Activated CD8-positive, alpha-beta T cell treated with anti-CD3 and anti-CD28 coated beads for 36 hours (primary cell): ENCODE data around the gene NPC1. TPM values are rescaled to one million over a fixed set of nuclear protein-coding genes. Genes with fewer than 3 reads are reported as not detected.

ENCODE experiments used
- ATAC-seq: fragments of 200-7000 bp; cut with Tn5 transposase; one replicate; pipeline ENCODE4 v1.10.0; 2021; ENCODE audit warnings: mild to moderate bottlenecking, moderate library complexity
- CTCF ChIA-PET: fragments of 350-600 bp; sonication (Branson Sonifier 250); formaldehyde crosslinking; loops from one replicate; lab custom pipeline; 2021; ENCODE audit warnings: antibody characterized with exemption; lab: Charles Lee
- POLR2A ChIA-PET: fragments of 350-600 bp; sonication (Branson Sonifier 250); formaldehyde crosslinking; loops from one replicate; lab custom pipeline; 2021; ENCODE audit warnings: antibody characterized with exemption; lab: Charles Lee
- DNase-seq: peaks from one replicate; pipeline ENCODE4 v3.0.0-alpha.2; 2020
- H3K27ac Mint-ChIP-seq: one replicate; pipeline ENCODE4 v1.8.0; 2021; ENCODE audit warnings: mild to moderate bottlenecking, mixed read lengths
- H3K27me3 Mint-ChIP-seq: one replicate; pipeline ENCODE4 v1.8.0; 2021; ENCODE audit warnings: mixed read lengths
- H3K36me3 Mint-ChIP-seq: one replicate; pipeline ENCODE4 v1.8.0; 2021; ENCODE audit warnings: low read depth, mixed read lengths
- H3K4me1 Mint-ChIP-seq: one replicate; pipeline ENCODE4 v1.8.0; 2021; ENCODE audit warnings: low read depth, mixed read lengths
- H3K4me3 Mint-ChIP-seq: one replicate; pipeline ENCODE4 v1.8.0; 2021; ENCODE audit warnings: mild to moderate bottlenecking, moderate library complexity, mixed read lengths
- H3K9me3 Mint-ChIP-seq: one replicate; pipeline ENCODE4 v1.8.0; 2021; ENCODE audit warnings: mixed read lengths
- intact Hi-C: fragments of 100-400 bp; cut with micrococcal nuclease; formaldehyde crosslinking; loops from one replicate; pipeline ENCODE4 v1.10.0; 2022
- total RNA-seq, 2 experiments: library from RNA; stranded (reverse); gene quantifications; one replicate each; pipeline ENCODE4 v1.2.3, GENCODE V29; 2021
- TF ChIP-seq, protein P1 (sequence below): fragments of 200-600 bp; IDR thresholded peaks from one replicate; pipeline ENCODE4 v1.8.0; 2022; ENCODE audit warnings: antibody characterized with exemption, mild to moderate bottlenecking

Gene NPC1
- total RNA-seq, 2 experiments from 2014 or later, result 21.5 to 22.9 TPM

GRCh38 chr18:23538870-23539269 is 47.4 kb downstream of the NPC1 start:
- Mint-ChIP-seq H3K4me3 (no peak overlapping the region), H3K27ac (peak overlapping the region; percentile 58), H3K27me3 (no peaks in the 10 kb centered on the region), H3K4me1 (peaks cover 28% of the 10 kb centered on the region), H3K9me3 (no peaks in the 10 kb centered on the region), H3K36me3 (peaks cover 56% of the 10 kb centered on the region)
- ChIA-PET POLR2A (interaction anchor here (2.0 kb wide), 1 partner anchor 46 kb away, joined by 6 read pairs; no protein-coding TSS in a partner anchor), CTCF (interaction anchor here (1.0 kb wide), 1 partner anchor 23 kb away, joined by 4 read pairs; no protein-coding TSS in a partner anchor)
- ATAC-seq, result no peak
- TF ChIP-seq, protein P1, sequence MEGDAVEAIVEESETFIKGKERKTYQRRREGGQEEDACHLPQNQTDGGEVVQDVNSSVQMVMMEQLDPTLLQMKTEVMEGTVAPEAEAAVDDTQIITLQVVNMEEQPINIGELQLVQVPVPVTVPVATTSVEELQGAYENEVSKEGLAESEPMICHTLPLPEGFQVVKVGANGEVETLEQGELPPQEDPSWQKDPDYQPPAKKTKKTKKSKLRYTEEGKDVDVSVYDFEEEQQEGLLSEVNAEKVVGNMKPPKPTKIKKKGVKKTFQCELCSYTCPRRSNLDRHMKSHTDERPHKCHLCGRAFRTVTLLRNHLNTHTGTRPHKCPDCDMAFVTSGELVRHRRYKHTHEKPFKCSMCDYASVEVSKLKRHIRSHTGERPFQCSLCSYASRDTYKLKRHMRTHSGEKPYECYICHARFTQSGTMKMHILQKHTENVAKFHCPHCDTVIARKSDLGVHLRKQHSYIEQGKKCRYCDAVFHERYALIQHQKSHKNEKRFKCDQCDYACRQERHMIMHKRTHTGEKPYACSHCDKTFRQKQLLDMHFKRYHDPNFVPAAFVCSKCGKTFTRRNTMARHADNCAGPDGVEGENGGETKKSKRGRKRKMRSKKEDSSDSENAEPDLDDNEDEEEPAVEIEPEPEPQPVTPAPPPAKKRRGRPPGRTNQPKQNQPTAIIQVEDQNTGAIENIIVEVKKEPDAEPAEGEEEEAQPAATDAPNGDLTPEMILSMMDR, result no peak
- intact Hi-C loops, result no loop called here
- no peak for DNase-seq

GRCh38 chr18:23538001-23538400 is 48.3 kb downstream of the NPC1 start:
- no peak overlapping the region for H3K4me3 Mint-ChIP-seq
- intact Hi-C loops, result no loop called here

GRCh38 chr18:23537274-23537673 is 49.0 kb downstream of the NPC1 start:
- ATAC-seq, result no peak
- Mint-ChIP-seq H3K4me3 (no peak overlapping the region), H3K9me3 (no peaks in the 10 kb centered on the region), H3K36me3 (peaks cover 51% of the 10 kb centered on the region), H3K27ac (peak overlapping the region; percentile 19), H3K27me3 (no peaks in the 10 kb centered on the region), H3K4me1 (peaks cover 23% of the 10 kb centered on the region)
- DNase-seq, result no peak
- POLR2A ChIA-PET, result no interaction called here
- TF ChIP-seq, protein P1, result no peak
- CTCF ChIA-PET, result interaction anchor here (1.0 kb wide), 1 partner anchor 16 kb away, joined by 3 read pairs; no protein-coding TSS in a partner anchor
- intact Hi-C loops, result no loop called here

More at GRCh38 chr18:23538001-23538400, 48.3 kb downstream of the NPC1 start:
- ATAC-seq, result no peak
- H3K4me1 Mint-ChIP-seq, result peaks cover 28% of the 10 kb centered on the region
- POLR2A ChIA-PET, result no interaction called here
- CTCF ChIA-PET, result interaction anchor here (1.0 kb wide), 1 partner anchor 22 kb away, joined by 4 read pairs; no protein-coding TSS in a partner anchor
- no peaks in the 10 kb centered on the region for H3K9me3 Mint-ChIP-seq
- H3K27ac Mint-ChIP-seq, result no peak overlapping the region
- DNase-seq, result no peak
- TF ChIP-seq, protein P1, result no peak
- no peaks in the 10 kb centered on the region for H3K27me3 Mint-ChIP-seq
- peaks cover 54% of the 10 kb centered on the region for H3K36me3 Mint-ChIP-seq

DNA sequence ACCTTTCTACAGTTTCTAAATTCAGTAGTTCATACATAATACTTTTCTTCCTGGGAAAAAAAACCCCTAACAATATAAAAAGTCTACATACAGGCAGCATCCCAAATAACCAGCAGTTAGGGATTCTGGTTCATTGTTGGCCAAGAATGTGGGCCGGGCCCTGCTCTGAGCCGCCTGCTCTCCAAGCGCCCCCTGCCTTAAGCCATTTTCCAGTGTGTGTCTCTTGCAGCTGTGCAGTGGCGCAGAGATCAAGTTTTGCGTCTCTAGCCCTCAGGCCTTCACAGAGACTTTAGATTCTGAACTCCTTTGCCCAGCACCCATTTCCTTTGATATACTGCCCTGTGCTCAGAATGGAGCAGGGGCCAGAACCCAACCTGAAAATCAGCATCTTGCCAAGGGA is 50.1 kb downstream of the NPC1 start:
- ATAC-seq, result no peak
- POLR2A ChIA-PET, result no interaction called here
- Mint-ChIP-seq H3K27me3 (no peaks in the 10 kb centered on the region), H3K4me3 (no peak overlapping the region), H3K27ac (peak overlapping the region; percentile 58), H3K4me1 (peaks cover 14% of the 10 kb centered on the region), H3K9me3 (no peaks in the 10 kb centered on the region), H3K36me3 (peaks cover 47% of the 10 kb centered on the region)
- TF ChIP-seq, protein P1, result no peak
- DNase-seq, result no peak
- CTCF ChIA-PET, result no interaction called here
- intact Hi-C loops, result no loop called here

DNA sequence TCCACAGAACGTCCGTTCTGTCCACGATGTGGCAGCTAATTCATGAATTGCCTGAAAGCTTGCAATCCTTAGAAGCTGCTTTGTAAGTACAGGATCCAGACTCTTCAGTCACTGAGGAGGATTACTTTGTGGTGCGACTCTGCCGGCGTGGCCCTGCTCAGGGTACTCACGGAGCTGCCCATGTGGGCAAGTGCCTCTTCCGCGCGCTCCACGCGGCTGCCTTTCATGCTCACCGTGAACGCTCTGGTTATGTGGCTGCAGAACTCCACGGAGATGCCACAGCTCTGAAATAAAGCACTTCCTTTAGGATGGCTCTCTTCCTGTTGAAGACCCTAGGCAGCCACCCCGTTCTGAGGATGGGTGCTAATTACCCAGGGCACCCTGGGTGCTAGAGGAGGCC is 52.0 kb downstream of the NPC1 start:
- CTCF ChIA-PET, result interaction anchor here (1.4 kb wide), 1 partner anchor 11 kb away, joined by 3 read pairs; no protein-coding TSS in a partner anchor
- no peak overlapping the region for H3K4me3 Mint-ChIP-seq
- intact Hi-C loops, result no loop called here
- no peaks in the 10 kb centered on the region for H3K9me3 Mint-ChIP-seq
- no peak overlapping the region for H3K27ac Mint-ChIP-seq
- TF ChIP-seq, protein P1, result no peak
- no peak for DNase-seq
- H3K36me3 Mint-ChIP-seq, result peaks cover 46% of the 10 kb centered on the region
- ATAC-seq, result no peak
- H3K27me3 Mint-ChIP-seq, result no peaks in the 10 kb centered on the region
- POLR2A ChIA-PET, result no interaction called here
- H3K4me1 Mint-ChIP-seq, result peaks cover 7% of the 10 kb centered on the region
